NCI-H2227 (cell line): ENCODE measurements around the gene ZBTB16.

Source experiments
- DNase-seq: peaks from one replicate; lab custom pipeline; 2025; ENCODE audit not compliant: unreplicated experiment; lab: John Stamatoyannopoulos, UW

The ZBTB16 gene

GRCh38 chr11:114105611-114106010 is 46.1 kb downstream of the ZBTB16 start:
- no peak for DNase-seq

GRCh38 chr11:114106047-114106446 is 46.5 kb downstream of the ZBTB16 start:
- no peak for DNase-seq

GRCh38 chr11:114106986-114107385 is 47.5 kb downstream of the ZBTB16 start:
- no peak for DNase-seq

GRCh38 chr11:114108501-114109205 is 49.1 kb downstream of the ZBTB16 start:
- DNase-seq, result no peak

- DNase-seq, result no peak
Observed at GRCh38 chr11:114109206-114110090, 49.9 kb downstream of the ZBTB16 start.

- DNase-seq, result no peak
Observed at GRCh38 chr11:114110123-114110522, 50.6 kb downstream of the ZBTB16 start.

GRCh38 chr11:114110952-114111947 is 51.7 kb downstream of the ZBTB16 start:
- DNase-seq, result no peak

- DNase-seq, result peak; percentile 63
Observed at GRCh38 chr11:114115451-114115928, 56.0 kb downstream of the ZBTB16 start.

GRCh38 chr11:114116357-114116756 is 56.8 kb downstream of the ZBTB16 start:
- DNase-seq, result no peak

GRCh38 chr11:114116800-114117199 is 57.3 kb downstream of the ZBTB16 start:
- DNase-seq, result no peak

GRCh38 chr11:114120606-114121005 is 61.1 kb downstream of the ZBTB16 start:
- DNase-seq, result no peak

GRCh38 chr11:114121138-114121537 is 61.6 kb downstream of the ZBTB16 start:
- no peak for DNase-seq

- no peak for DNase-seq
Observed at GRCh38 chr11:114121804-114122504, 62.4 kb downstream of the ZBTB16 start.

- no peak for DNase-seq
Observed at GRCh38 chr11:114122686-114123085, 63.2 kb downstream of the ZBTB16 start.

GRCh38 chr11:114123692-114124330 is 64.3 kb downstream of the ZBTB16 start:
- DNase-seq, result no peak

- no peak for DNase-seq
Observed at GRCh38 chr11:114124601-114125144, 65.2 kb downstream of the ZBTB16 start.

GRCh38 chr11:114125531-114125930 is 66.0 kb downstream of the ZBTB16 start:
- peak; percentile 18 for DNase-seq

GRCh38 chr11:114125959-114126358 is 66.4 kb downstream of the ZBTB16 start:
- DNase-seq, result no peak

- DNase-seq, result no peak
Observed at GRCh38 chr11:114128399-114128798, 68.9 kb downstream of the ZBTB16 start.
